ENCODE measurements around the gene HNF4A. TPM values are rescaled to one million over a fixed set of nuclear protein-coding genes. Genes with fewer than 3 reads are reported as not detected.

Gene HNF4A
- total and polyA plus RNA-seq, 2 of the 13 experiments (the other 11 are each of a cell fraction or from before 2014, with no cell fraction given) = 80.9 to 169 TPM

GRCh38 chr20:44400970-44401769 is 45.7 kb downstream of the HNF4A start (continued):
- TF ChIP-seq POGK (CRISPR knock-in tag; conservative IDR thresholded peaks at IDR 0.05) (peak; percentile 47; the same call in 1 of the 2 replicates), ISL2 (CRISPR knock-in tag; IDR thresholded peaks at IDR 0.05) (peak; percentile 43; the same call in 1 of the 2 replicates), DRAP1 (CRISPR knock-in tag; IDR thresholded peaks at IDR 0.05) (peak; percentile 92), SIX4 (CRISPR knock-in tag; IDR thresholded peaks at IDR 0.05) (peak; percentile 51; the same call in 1 of the 2 replicates), DMTF1 (CRISPR knock-in tag; IDR thresholded peaks at IDR 0.05) (0 out of 2 replicates have a peak, but pooled peaks have one; percentile 91), HMGXB4 (CRISPR knock-in tag; IDR thresholded peaks at IDR 0.05; ENCODE audit: borderline replicate concordance in 1 of 2, low read depth in 1 of 2) (peak in 1 of 2 experiments; percentile 73; a peak in 1 of 4 replicates), ZNF703 (CRISPR knock-in tag; IDR thresholded peaks at IDR 0.05; ENCODE audit: borderline replicate concordance) (peak; percentile 92; the same call in 1 of the 2 replicates), NFRKB (IDR thresholded peaks at IDR 0.05) (no peak), ZNF710 (CRISPR knock-in tag; IDR thresholded peaks at IDR 0.05; ENCODE audit: borderline replicate concordance) (no peak; the same call in 1 of the 2 replicates), GLI4 (CRISPR knock-in tag; IDR thresholded peaks at IDR 0.05; ENCODE audit: borderline replicate concordance) (no peak; the same call in 1 of the 2 replicates), ZNF44 (CRISPR knock-in tag; IDR thresholded peaks at IDR 0.05) (no peak), THAP8 (CRISPR knock-in tag; IDR thresholded peaks at IDR 0.05; ENCODE audit: borderline replicate concordance) (peak; percentile 97), ZNF576 (CRISPR knock-in tag; IDR thresholded peaks at IDR 0.05) (0 out of 2 replicates have a peak, but pooled peaks have one; percentile 79), MLLT10 (CRISPR knock-in tag; IDR thresholded peaks at IDR 0.05) (no peak), ZC3H4 (CRISPR knock-in tag; IDR thresholded peaks at IDR 0.05; ENCODE audit: borderline replicate concordance) (peak; percentile 85; the same call in 1 of the 2 replicates), FOXJ3 (CRISPR knock-in tag; IDR thresholded peaks at IDR 0.05; ENCODE audit: borderline replicate concordance) (peak; percentile 20; the same call in 1 of the 2 replicates)
